Sciatic nerve (tissue), 2 donors: ENCODE results near the gene CENPM. TPM values are rescaled to one million over a fixed set of nuclear protein-coding genes. Genes with fewer than 3 reads are reported as not detected.

Experiments used
- ATAC-seq: fragments of 200-7000 bp; cut with Tn5 transposase; one replicate; pipeline ENCODE4 v1.9.1; 2020; ENCODE audit warnings: mild to moderate bottlenecking, moderate library complexity
- DNase-seq: peaks from one replicate; pipeline ENCODE4 v3.0.0-alpha.2; 2020; ENCODE audit warnings: low spot score
- intact Hi-C: fragments of 100-400 bp; cut with DNase I; formaldehyde crosslinking; loops from one replicate; pipeline ENCODE4 v1.14.2; 2022
- total RNA-seq: library from RNA; stranded (reverse); fragmentation: NEBNext Ultra II Directional; extraction: Animal tissue kit (Norgen Biotek cat#: 25700); gene quantifications from one replicate; pipeline ENCODE4 v1.2.1, GENCODE V29; 2021
- donor health status: DM: no; HTN: no; CAD: no.
- donor health status: DM: no; HTN: no; CAD: no.

CENPM gene
- not detected for total RNA-seq

GRCh38 chr22:41946629-41947423 lies at the start of gene CENPM:
CENPM (minus strand) TSS chr22:41947152; CDS start chr22:41947076, 76 bp downstream.
- ATAC-seq (peak; percentile 98), DNase-seq (peak; percentile 95)
- intact Hi-C loops = no loop called here

GRCh38 chr22:41995211-41995610 lies 48.3 kb upstream of the CENPM start:
- intact Hi-C loops = no loop called here
- no peak for DNase-seq
- ATAC-seq = no peak

- intact Hi-C loops = no loop called here
- DNase-seq (peak; percentile 13), ATAC-seq (no peak)
Measured at GRCh38 chr22:41992496-41992895, 45.5 kb upstream of the CENPM start.

- DNase-seq (no peak), ATAC-seq (no peak)
- intact Hi-C loops = no loop called here
Measured at GRCh38 chr22:41991111-41991510, 44.2 kb upstream of the CENPM start.

GRCh38 chr22:41989246-41989645 lies 42.3 kb upstream of the CENPM start:
- no peak for ATAC-seq
- intact Hi-C loops = no loop called here

GRCh38 chr22:41987276-41987675 lies 40.3 kb upstream of the CENPM start:
- no peak for DNase-seq
- intact Hi-C loops = no loop called here
- no peak for ATAC-seq

More at GRCh38 chr22:41989246-41989645, 42.3 kb upstream of the CENPM start:
- no peak for DNase-seq

- intact Hi-C loops = no loop called here
- DNase-seq = no peak
- ATAC-seq = peak; percentile 44
Measured at GRCh38 chr22:41983513-41984405, 36.8 kb upstream of the CENPM start.

- ATAC-seq = no peak
- intact Hi-C loops = no loop called here
- DNase-seq = no peak
Measured at GRCh38 chr22:41982865-41983264, 35.9 kb upstream of the CENPM start.

- no peak for ATAC-seq
- no peak for DNase-seq
- intact Hi-C loops = loop anchor here (10.0 kb wide), 1 partner anchor 85 kb away; no protein-coding TSS in a partner anchor
Measured at GRCh38 chr22:41979423-41980250, 32.7 kb upstream of the CENPM start.

- no peak for ATAC-seq
- intact Hi-C loops = loop anchor here (10.0 kb wide), 1 partner anchor 86 kb away; no protein-coding TSS in a partner anchor
- DNase-seq = no peak
Measured at GRCh38 chr22:41978732-41979131, 31.8 kb upstream of the CENPM start.

GRCh38 chr22:41976961-41977566 lies 30.1 kb upstream of the CENPM start:
- ATAC-seq = no peak
- intact Hi-C loops = loop anchor here (10.0 kb wide), 1 partner anchor 88 kb away; no protein-coding TSS in a partner anchor
- no peak for DNase-seq

GRCh38 chr22:41976070-41976901 lies 29.3 kb upstream of the CENPM start:
- DNase-seq (peak; percentile 65), ATAC-seq (no peak)
- intact Hi-C loops = loop anchor here (10.0 kb wide), 1 partner anchor 89 kb away; no protein-coding TSS in a partner anchor

GRCh38 chr22:41975299-41976069 lies 28.5 kb upstream of the CENPM start:
- intact Hi-C loops = loop anchor here (10.0 kb wide), 1 partner anchor 89 kb away; no protein-coding TSS in a partner anchor
- DNase-seq (no peak), ATAC-seq (no peak)

- ATAC-seq = no peak
- DNase-seq = no peak
- intact Hi-C loops = loop anchor here (10.0 kb wide), 1 partner anchor 90 kb away; no protein-coding TSS in a partner anchor
Measured at GRCh38 chr22:41974691-41975290, 27.8 kb upstream of the CENPM start.

- DNase-seq (no peak), ATAC-seq (no peak)
- intact Hi-C loops = loop anchor here (10.0 kb wide), 1 partner anchor 93 kb away; no protein-coding TSS in a partner anchor
Measured at GRCh38 chr22:41971431-41971830, 24.5 kb upstream of the CENPM start.

GRCh38 chr22:41970601-41971000 lies 23.6 kb upstream of the CENPM start:
- no peak for ATAC-seq
- no peak for DNase-seq
- intact Hi-C loops = loop anchor here (10.0 kb wide), 1 partner anchor 94 kb away; no protein-coding TSS in a partner anchor
